Tibial artery (tissue), 4 donors: ENCODE data around the gene APOL1.
"Not testable (repeated sequence)": the region's sequence is repeated elsewhere in the genome, so short reads cannot be mapped to it uniquely, and the experiment has no call there.

Experiments used
- DNase-seq, 2 donors: peaks; one replicate each; pipeline ENCODE4 v3.0.0-alpha.2; 2019
- H3K27ac ChIP-seq, 2 donors: fragments of 200-600 bp; sonication (generic) in 1 of 2; 1 replicate in 1 of 2; 2 replicates in 1 of 2; pipeline ENCODE4 v1.5.1; 2018 to 2019; ENCODE audit warnings: mild to moderate bottlenecking in 1 of 2
- H3K27me3 ChIP-seq, 2 donors: fragments of 200-600 bp; sonication (generic) in 1 of 2; one replicate each; pipeline versions ENCODE4 v1.5.1 to v1.6.0; 2016 to 2019
- H3K36me3 ChIP-seq, 3 donors: fragments of 200-600 bp; sonication (generic) in 2 of 3; one replicate each; pipeline ENCODE4 v1.5.1; 2016 to 2019; ENCODE audit warnings: mild to moderate bottlenecking in 2 of 3
- H3K4me1 ChIP-seq, 4 donors: fragments of 200-600 bp; sonication (generic) in 2 of 4; 1 replicate in 3 of 4; 2 replicates in 1 of 4; pipeline ENCODE4 v1.5.1; 2016 to 2019
- H3K4me3 ChIP-seq, 2 donors: fragments of 200-600 bp; sonication (generic) in 1 of 2; 1 replicate in 1 of 2; 2 replicates in 1 of 2; pipeline ENCODE4 v1.5.1; 2018 to 2019; ENCODE audit warnings: mild to moderate bottlenecking in 2 of 2
- H3K9me3 ChIP-seq, 3 donors: fragments of 200-600 bp; sonication (generic) in 1 of 3; one replicate each; pipeline ENCODE4 v1.5.1; 2016 to 2019
- CTCF ChIP-seq, 2 experiments: fragments of 200-600 bp in 1 of 2; fragments of 450-650 bp in 1 of 2; IDR thresholded peaks; one replicate each; pipeline ENCODE4 v1.5.1; 2017 to 2019; ENCODE audit warnings: antibody characterized with exemption in 2 of 2, mild to moderate bottlenecking in 1 of 2, moderate library complexity in 1 of 2
- intact Hi-C: fragments of 100-400 bp; cut with DNase I; formaldehyde crosslinking; loops from one replicate; pipeline ENCODE4 v1.15.0; 2023; ENCODE audit warnings: low total_unique reads

APOL1 gene

GRCh38 chr22:36227396-36227795 lies 25.5 kb upstream of the APOL1 start:
- DNase-seq: no peak
- Histone ChIP-seq H3K9me3 (no peaks in the 10 kb centered on the region), H3K36me3 (peaks cover 35 to 69% (median 50%) of the 10 kb centered on the region in 3 donors), H3K4me3 (no peak overlapping the region), H3K27me3 (no peaks in the 10 kb centered on the region), H3K4me1 (no peaks in the 10 kb centered on the region), H3K27ac (no peak overlapping the region)
- intact Hi-C loops: no loop called here
- no peak for TF ChIP-seq CTCF (IDR thresholded peaks at IDR 0.05)

- H3K4me1 ChIP-seq: no peaks in the 10 kb centered on the region
- H3K36me3 ChIP-seq: peaks cover 39 to 73% (median 54%) of the 10 kb centered on the region in 3 donors
- H3K27me3 ChIP-seq: no peaks in the 10 kb centered on the region
- intact Hi-C loops: no loop called here
- no peaks in the 10 kb centered on the region for H3K9me3 ChIP-seq
- DNase-seq: no peak
- H3K4me3 ChIP-seq: no peak overlapping the region
- TF ChIP-seq CTCF (IDR thresholded peaks at IDR 0.05): no peak
- no peak overlapping the region for H3K27ac ChIP-seq
These were observed 25.1 kb upstream of the APOL1 start for GRCh38 chr22:36227806-36228205.

- DNase-seq, H3K27me3 ChIP-seq, H3K4me1 ChIP-seq, H3K27ac ChIP-seq, H3K4me3 ChIP-seq, H3K9me3 ChIP-seq, intact Hi-C loops: not testable (repeated sequence)
- peaks cover 44 to 79% (median 59%) of the 10 kb centered on the region in 3 donors for H3K36me3 ChIP-seq
These were observed 24.6 kb upstream of the APOL1 start for GRCh38 chr22:36228369-36228768.

- no peak for TF ChIP-seq CTCF (IDR thresholded peaks at IDR 0.05)
- no peak for DNase-seq
- intact Hi-C loops: no loop called here
- peaks cover 44 to 85% (median 64%) of the 10 kb centered on the region in 3 donors for H3K36me3 ChIP-seq
- no peaks in the 10 kb centered on the region for H3K9me3 ChIP-seq
- H3K27me3 ChIP-seq: no peaks in the 10 kb centered on the region
- no peaks in the 10 kb centered on the region for H3K4me1 ChIP-seq
- no peak overlapping the region for H3K27ac ChIP-seq
- H3K4me3 ChIP-seq: no peak overlapping the region
These were observed 24.0 kb upstream of the APOL1 start for GRCh38 chr22:36228944-36229343.

GRCh38 chr22:36229649-36230048 lies 23.3 kb upstream of the APOL1 start:
- H3K4me1 ChIP-seq, DNase-seq, H3K4me3 ChIP-seq, H3K9me3 ChIP-seq, intact Hi-C loops, H3K27ac ChIP-seq, H3K27me3 ChIP-seq: not testable (repeated sequence)
- H3K36me3 ChIP-seq: peaks cover 44 to 85% (median 64%) of the 10 kb centered on the region in 3 donors

GRCh38 chr22:36231051-36231450 lies 21.9 kb upstream of the APOL1 start:
- peaks cover 0 to 12% (median 0%) of the 10 kb centered on the region in 4 donors for H3K4me1 ChIP-seq
- peaks cover 44 to 77% (median 64%) of the 10 kb centered on the region in 3 donors for H3K36me3 ChIP-seq
- intact Hi-C loops: not testable (repeated sequence)

GRCh38 chr22:36232715-36233401 lies 20.1 kb upstream of the APOL1 start:
- no peak overlapping the region for H3K27ac ChIP-seq
- TF ChIP-seq CTCF (IDR thresholded peaks at IDR 0.05): no peak
- intact Hi-C loops: no loop called here

More at GRCh38 chr22:36231051-36231450, 21.9 kb upstream of the APOL1 start:
- not testable (repeated sequence) for H3K4me3 ChIP-seq, H3K9me3 ChIP-seq, H3K27me3 ChIP-seq, DNase-seq, H3K27ac ChIP-seq

More at GRCh38 chr22:36232715-36233401, 20.1 kb upstream of the APOL1 start:
- no peaks in the 10 kb centered on the region for H3K9me3 ChIP-seq
- DNase-seq: no peak
- no peak overlapping the region for H3K4me3 ChIP-seq
- H3K36me3 ChIP-seq: peaks cover 38 to 74% (median 57%) of the 10 kb centered on the region in 3 donors
- peaks cover 0 to 30% (median 16%) of the 10 kb centered on the region in 4 donors for H3K4me1 ChIP-seq
- no peaks in the 10 kb centered on the region for H3K27me3 ChIP-seq
